Measurements from ENCODE around the gene ZBTB7B. TPM values are rescaled to one million over a fixed set of nuclear protein-coding genes. Genes with fewer than 3 reads are reported as not detected.

ZBTB7B gene
- total RNA-seq, 2 experiments from 2014 or later, result 22.8 to 25.1 TPM

GRCh38 chr1:154968731-154969130, 33.9 kb upstream of the ZBTB7B start:
- no peak for ATAC-seq (ENCODE audit: poor library complexity)
- Histone ChIP-seq H3K4me1 (ENCODE audit: insufficient read depth, low read length) (peaks cover 54% of the 10 kb centered on the region), H3K36me3 (ENCODE audit: insufficient read depth, low read length) (peaks cover 70% of the 10 kb centered on the region), H3K9me3 (ENCODE audit: control insufficient read depth in 1 of 2, insufficient read depth in 1 of 2, low read length in 2 of 2) (no peaks in the 10 kb centered on the region), H3K27me3 (ENCODE audit: control insufficient read depth in 1 of 2, insufficient read depth in 2 of 2, low read length in 2 of 2) (no peaks in the 10 kb centered on the region), H3K27ac (ENCODE audit: low read depth in 1 of 2, low read length in 2 of 2) (peak overlapping the region; percentile 18 to 34), H3K4me3 (ENCODE audit: low read length) (no peak overlapping the region)
- TF ChIP-seq CTCF (IDR thresholded peaks at IDR 0.05), result no peak
- Mint-ChIP-seq H3K9me3 (no peaks in the 10 kb centered on the region), H3K4me1 (ENCODE audit: low read depth) (peaks cover 30% of the 10 kb centered on the region), H3K36me3 (ENCODE audit: low read depth) (peaks cover 67% of the 10 kb centered on the region), H3K4me3 (no peak overlapping the region), H3K27ac (peak overlapping the region; percentile 70), H3K27me3 (no peaks in the 10 kb centered on the region)
- DNase-seq, result no peak
- ChIA-PET POLR2A (no interaction called here), CTCF (interaction anchor here (1.0 kb wide), 1 partner anchor 49 kb away, joined by 3 read pairs; no protein-coding TSS in a partner anchor)
- intact Hi-C loops (cut with DNase I, micrococcal nuclease), result no loop called here

- no peak for ATAC-seq (ENCODE audit: poor library complexity)
- POLR2A ChIA-PET, result interaction anchor here (2.4 kb wide), 1 partner anchor 8 kb away, joined by 8 read pairs; the partner anchor contains the start of gene PYGO2
Measured at GRCh38 chr1:154969246-154969645, 33.4 kb upstream of the ZBTB7B start.

GRCh38 chr1:154969860-154970452, 32.6 kb upstream of the ZBTB7B start:
- Histone ChIP-seq H3K36me3 (ENCODE audit: insufficient read depth, low read length) (peaks cover 60% of the 10 kb centered on the region), H3K4me1 (ENCODE audit: insufficient read depth, low read length) (peaks cover 55% of the 10 kb centered on the region), H3K9me3 (ENCODE audit: control insufficient read depth in 1 of 2, insufficient read depth in 1 of 2, low read length in 2 of 2) (no peaks in the 10 kb centered on the region), H3K27ac (ENCODE audit: low read depth in 1 of 2, low read length in 2 of 2) (no peak overlapping the region), H3K4me3 (ENCODE audit: low read length) (no peak overlapping the region), H3K27me3 (ENCODE audit: control insufficient read depth in 1 of 2, insufficient read depth in 2 of 2, low read length in 2 of 2) (no peaks in the 10 kb centered on the region)
- ChIA-PET POLR2A (interaction anchor here (1.1 to 2.4 kb wide), 6 partner anchors 8 to 44 kb away, joined by 3 to 9 read pairs (median 4); partner anchors contain the start of genes PBXIP1 and PYGO2), CTCF (interaction anchor here (1.2 to 10.7 kb wide), 3 partner anchors 29 to 92 kb away, joined by 3 to 71 read pairs (median 8); no protein-coding TSS in a partner anchor)
- Mint-ChIP-seq H3K27me3 (no peaks in the 10 kb centered on the region), H3K4me1 (ENCODE audit: low read depth) (peaks cover 30% of the 10 kb centered on the region), H3K27ac (peak overlapping the region; percentile 70), H3K4me3 (no peak overlapping the region), H3K36me3 (ENCODE audit: low read depth) (peaks cover 56% of the 10 kb centered on the region), H3K9me3 (no peaks in the 10 kb centered on the region)
- intact Hi-C loops (cut with DNase I, micrococcal nuclease), result no loop called here
- ATAC-seq (ENCODE audit: poor library complexity) (no peak), DNase-seq (no peak)
- TF ChIP-seq CTCF (IDR thresholded peaks at IDR 0.05), result no peak

More at GRCh38 chr1:154969246-154969645, 33.4 kb upstream of the ZBTB7B start:
- Histone ChIP-seq H3K27ac (ENCODE audit: low read depth in 1 of 2, low read length in 2 of 2) (peak overlapping the region; percentile 18 to 34), H3K9me3 (ENCODE audit: control insufficient read depth in 1 of 2, insufficient read depth in 1 of 2, low read length in 2 of 2) (no peaks in the 10 kb centered on the region), H3K4me3 (ENCODE audit: low read length) (no peak overlapping the region), H3K36me3 (ENCODE audit: insufficient read depth, low read length) (peaks cover 65% of the 10 kb centered on the region), H3K4me1 (ENCODE audit: insufficient read depth, low read length) (peaks cover 55% of the 10 kb centered on the region), H3K27me3 (ENCODE audit: control insufficient read depth in 1 of 2, insufficient read depth in 2 of 2, low read length in 2 of 2) (no peaks in the 10 kb centered on the region)
- H3K27ac Mint-ChIP-seq, result peak overlapping the region; percentile 70
- peaks cover 62% of the 10 kb centered on the region for H3K36me3 Mint-ChIP-seq (ENCODE audit: low read depth)
- no peaks in the 10 kb centered on the region for H3K9me3 Mint-ChIP-seq
- CTCF ChIA-PET, result interaction anchor here (2.3 to 10.7 kb wide), 2 partner anchors 30 to 48 kb away, joined by 8 to 71 read pairs; no protein-coding TSS in a partner anchor
- intact Hi-C loops (cut with DNase I, micrococcal nuclease), result no loop called here
- H3K4me3 Mint-ChIP-seq, result peak overlapping the region; percentile 35
- peaks cover 30% of the 10 kb centered on the region for H3K4me1 Mint-ChIP-seq (ENCODE audit: low read depth)
- DNase-seq, result no peak
- H3K27me3 Mint-ChIP-seq, result no peaks in the 10 kb centered on the region
- TF ChIP-seq CTCF (IDR thresholded peaks at IDR 0.05), result no peak

Data from CD4-positive, alpha-beta T cell (primary cell).